ENCODE results near the gene KAT14.
"Not testable (repeated sequence)": the region's sequence is repeated elsewhere in the genome, so short reads cannot be mapped to it uniquely, and the experiment has no call there.

KAT14 gene

DNA sequence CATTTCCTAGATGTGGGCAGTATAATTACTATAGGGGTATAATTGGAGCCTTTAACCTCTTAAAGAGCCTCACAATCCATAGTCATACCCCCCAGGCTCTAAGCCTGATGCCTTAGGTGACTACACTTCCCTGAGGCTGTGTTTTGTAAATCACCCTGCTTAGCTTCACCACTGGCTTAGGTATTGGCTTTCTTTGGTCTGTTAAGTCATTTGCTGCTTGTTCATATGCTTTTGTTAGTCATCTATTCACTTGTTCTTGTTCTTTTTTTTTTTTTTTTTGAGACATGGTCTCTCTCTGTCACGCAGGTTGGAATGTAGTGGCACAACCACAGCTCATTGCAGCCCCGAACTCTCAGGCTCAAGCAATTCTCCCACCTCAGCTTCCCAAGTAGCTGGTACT, 26.7 kb downstream of the KAT14 start:
- DNase-seq (ENCODE audit: low spot score) = no peak

DNA sequence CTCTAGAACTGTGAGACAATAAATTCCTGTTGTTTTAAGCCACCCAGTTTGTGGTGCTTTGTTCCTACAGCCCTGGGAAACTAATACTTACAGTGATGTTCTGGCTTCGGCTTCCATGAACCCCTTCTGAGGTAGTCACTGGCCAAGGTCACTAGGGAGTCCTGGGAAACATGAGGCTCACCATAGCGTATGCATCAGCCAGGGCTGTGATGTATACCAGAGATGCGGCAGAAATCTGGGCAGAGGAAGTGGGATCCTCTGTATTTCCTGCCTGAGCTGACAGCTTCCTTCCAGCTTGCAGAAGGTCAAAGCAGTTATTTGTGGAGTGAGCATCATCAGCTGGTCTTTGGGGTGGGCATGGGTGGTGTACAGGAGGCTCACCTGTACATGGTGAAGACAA, 27.9 kb downstream of the KAT14 start:
- DNase-seq (ENCODE audit: low spot score) = no peak

DNA sequence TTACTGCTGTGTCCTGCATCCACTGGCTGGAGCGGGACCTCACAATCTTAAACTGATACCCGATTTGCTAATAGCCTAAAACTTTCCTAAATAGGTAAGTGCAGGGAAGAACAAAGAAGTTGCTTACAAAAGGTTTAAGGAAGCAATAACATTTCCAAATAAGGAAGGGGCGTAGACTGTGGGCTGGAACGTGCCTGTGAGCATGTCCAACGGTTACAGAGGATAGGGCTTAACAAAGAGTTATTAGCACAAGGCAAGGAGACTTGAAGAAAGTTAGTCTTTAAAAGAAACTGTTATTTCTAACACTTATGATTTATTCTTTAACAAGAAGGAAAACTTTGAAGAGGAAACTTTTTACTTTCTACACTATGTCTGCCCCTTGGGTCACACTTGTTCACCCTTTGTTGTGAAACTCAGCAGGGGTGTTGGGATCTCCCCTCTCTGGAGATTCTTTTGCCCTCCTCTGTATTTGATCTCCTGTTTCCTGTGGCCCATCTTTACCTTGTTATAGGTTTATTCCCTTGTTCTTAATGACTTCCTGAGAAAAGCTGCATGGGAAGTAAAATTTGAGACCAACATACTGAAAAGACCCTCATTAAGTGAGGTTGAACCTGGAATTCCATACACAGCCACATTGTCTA, 28.7 kb downstream of the KAT14 start:
- no peak for DNase-seq (ENCODE audit: low spot score)

DNA sequence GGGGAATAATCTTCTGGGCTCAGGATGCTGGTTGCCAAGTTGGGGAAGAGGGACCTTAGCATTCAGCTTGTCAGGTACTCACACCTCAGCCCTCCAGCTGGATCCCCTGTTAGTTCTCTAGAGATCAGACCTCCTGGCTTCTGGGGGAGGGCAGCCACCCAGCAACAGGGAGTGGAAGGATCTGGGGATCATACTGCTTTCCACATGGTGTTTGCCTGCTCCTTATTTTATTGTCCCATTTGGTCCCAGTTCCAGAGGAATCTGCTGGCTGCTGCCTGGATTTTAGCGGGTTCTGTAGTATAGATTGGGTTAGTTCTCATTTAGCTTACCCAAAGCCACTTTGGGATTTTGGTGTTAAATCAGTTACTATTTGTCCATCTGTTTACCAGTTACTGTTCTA, 29.3 kb downstream of the KAT14 start:
- no peak for DNase-seq (ENCODE audit: low spot score)

DNA sequence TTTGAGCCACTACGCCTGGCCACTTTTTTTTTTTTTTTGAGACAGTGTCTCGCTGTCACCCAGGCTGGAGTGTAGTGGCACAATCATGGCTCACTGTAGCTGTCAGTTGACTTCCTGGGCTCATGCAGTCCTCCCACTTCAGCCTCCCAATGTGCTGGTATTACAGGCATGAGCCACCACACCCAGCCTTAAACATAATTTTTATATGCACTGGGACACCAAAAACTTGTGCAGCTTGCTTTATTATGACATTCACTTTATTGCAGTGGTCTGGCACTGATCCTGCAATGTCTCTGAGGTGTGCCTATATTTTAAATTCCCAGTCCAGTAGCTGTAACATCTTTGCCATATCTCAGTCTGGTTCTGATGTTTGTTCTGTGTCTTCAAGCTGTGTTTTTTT, 34.7 kb downstream of the KAT14 start:
- no peak for DNase-seq (ENCODE audit: low spot score)

DNA sequence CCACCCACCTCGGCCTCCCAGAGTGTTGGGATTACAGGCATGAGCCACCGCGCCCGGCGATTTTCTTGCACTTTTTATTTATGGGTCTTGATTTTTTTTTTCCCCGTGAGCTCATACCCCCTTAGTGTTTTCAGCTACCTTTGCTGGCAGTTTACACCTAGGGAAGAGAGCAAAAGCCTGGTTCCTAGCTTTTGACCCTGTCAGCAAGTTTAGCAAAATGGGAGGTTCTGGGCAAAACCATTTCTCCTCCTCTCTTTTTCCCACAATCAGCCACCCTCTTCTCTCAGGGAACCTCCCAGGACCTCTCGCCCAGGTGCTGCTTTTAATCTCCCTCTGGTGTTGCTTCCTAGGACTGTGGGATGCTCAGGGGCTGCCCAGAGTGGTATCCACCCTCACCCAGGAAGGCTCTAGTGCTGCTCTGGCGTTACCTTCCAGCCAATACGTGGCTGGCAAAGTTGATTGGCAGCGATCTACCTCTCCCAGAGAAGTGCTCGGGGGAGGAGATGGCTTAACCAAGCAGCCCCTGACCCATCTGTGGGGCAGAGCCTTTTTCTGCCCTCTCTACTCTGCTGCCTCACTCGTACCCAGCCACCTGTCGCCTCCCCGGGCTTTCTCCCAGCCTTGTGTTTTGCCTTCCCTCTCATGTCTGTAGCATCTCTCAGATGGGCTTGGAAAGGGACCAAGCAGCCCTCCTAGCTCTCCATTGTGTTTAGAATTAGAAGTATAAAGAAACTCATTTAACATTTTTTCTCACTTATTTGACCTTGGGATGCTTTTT, 37.4 kb downstream of the KAT14 start:
- DNase-seq (ENCODE audit: low spot score) = no peak

DNA sequence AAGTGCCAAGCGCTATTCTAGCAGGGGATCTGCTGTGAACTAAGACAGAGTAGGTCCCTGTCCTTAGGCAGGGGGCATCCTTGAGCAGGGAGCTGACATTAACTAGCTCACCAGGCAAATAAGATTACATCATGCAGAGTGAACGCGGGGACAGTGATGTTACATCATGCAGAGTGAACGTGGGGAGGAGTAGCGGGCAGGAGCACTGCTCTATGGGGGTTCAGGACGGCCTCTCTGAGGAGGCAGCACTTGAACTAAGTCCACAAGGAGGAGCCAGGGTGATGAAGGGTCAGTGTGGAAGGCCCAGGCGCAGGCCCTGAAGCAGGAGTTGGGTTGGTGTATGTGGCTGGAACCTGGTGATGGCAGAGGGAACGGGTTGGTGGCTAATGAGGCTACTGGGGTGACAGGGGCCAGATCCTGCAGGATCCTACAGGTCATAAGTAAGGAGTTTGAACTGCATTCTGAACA, 38.7 kb downstream of the KAT14 start:
- DNase-seq (ENCODE audit: low spot score) = no peak

DNA sequence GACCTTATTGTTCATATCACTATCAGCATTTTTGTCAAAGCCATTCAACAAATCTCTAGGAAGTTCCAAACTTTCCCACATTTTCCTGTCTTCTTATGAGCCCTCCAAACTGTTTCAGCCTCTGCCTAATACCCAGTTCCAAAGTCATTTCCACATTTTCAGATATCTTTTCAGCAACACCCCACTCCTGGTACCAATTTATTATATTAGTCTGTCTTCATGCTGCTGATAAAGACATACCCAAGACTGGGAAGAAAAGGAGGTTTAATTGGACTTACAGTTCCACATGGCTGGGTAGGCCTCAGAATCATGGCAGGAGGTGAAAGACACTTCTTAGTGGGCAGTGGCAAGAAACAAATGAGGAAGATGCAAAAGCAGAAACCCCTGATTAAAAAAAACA, 42.7 kb downstream of the KAT14 start:
- DNase-seq (ENCODE audit: low spot score) = not testable (repeated sequence)

DNA sequence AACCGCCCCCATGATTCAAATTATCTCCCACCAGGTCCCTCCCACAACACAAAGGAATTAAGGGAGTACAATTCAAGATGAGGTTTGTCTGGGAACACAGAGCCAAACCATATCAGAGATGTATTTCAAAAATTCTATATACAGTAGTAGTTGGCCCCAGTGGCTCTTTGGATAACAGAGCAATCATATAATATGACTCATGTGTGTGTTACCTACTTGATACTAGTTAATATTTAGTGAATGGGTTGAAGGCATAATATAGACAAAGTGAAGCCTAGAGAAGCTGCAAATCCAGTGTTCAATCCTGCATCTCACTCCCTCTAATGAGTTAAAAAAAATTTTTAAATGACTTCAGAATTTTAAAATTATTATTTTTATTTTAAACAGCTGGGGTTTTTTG, 43.2 kb downstream of the KAT14 start:
- DNase-seq (ENCODE audit: low spot score) = no peak

DNA sequence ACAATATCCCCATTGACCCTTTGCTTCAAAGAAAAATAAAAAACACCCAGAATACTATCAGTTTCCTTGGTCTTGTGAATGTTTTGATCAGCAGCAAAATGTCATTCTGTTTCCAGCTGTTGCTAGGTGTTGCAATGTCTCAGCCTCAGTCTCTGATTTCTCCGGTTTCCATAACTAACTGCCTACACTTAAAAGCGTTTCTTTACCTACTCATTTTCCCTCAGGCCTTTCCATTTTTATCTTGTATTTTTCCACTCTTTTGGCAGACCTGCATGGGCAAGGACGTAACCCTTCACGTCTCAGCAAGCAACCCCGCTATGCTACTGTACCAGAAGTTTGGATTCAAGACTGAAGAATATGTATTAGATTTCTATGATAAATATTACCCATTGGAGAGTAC, 49.4 kb downstream of the KAT14 start:
- DNase-seq (ENCODE audit: low spot score) = no peak

DNA sequence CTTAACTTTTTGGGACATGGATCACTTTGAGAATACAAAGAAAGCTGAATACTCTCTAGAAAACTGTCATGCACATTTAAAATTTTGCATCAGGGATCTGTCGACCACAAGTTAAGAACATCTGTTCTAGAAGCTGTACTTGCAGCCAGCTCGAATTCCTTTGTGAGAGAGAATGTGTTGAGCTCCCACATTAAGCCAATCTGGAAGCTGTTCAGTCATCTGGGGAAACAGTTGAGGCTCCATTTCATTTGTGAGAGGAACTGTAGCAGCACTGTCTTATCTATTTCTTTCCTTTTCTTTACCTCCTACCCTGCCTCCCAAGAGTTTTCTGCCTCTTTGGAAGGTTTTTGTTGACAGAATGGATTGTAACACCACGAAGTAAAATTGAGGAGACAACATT, 50.8 kb downstream of the KAT14 start:
- no peak for DNase-seq (ENCODE audit: low spot score)

DNA sequence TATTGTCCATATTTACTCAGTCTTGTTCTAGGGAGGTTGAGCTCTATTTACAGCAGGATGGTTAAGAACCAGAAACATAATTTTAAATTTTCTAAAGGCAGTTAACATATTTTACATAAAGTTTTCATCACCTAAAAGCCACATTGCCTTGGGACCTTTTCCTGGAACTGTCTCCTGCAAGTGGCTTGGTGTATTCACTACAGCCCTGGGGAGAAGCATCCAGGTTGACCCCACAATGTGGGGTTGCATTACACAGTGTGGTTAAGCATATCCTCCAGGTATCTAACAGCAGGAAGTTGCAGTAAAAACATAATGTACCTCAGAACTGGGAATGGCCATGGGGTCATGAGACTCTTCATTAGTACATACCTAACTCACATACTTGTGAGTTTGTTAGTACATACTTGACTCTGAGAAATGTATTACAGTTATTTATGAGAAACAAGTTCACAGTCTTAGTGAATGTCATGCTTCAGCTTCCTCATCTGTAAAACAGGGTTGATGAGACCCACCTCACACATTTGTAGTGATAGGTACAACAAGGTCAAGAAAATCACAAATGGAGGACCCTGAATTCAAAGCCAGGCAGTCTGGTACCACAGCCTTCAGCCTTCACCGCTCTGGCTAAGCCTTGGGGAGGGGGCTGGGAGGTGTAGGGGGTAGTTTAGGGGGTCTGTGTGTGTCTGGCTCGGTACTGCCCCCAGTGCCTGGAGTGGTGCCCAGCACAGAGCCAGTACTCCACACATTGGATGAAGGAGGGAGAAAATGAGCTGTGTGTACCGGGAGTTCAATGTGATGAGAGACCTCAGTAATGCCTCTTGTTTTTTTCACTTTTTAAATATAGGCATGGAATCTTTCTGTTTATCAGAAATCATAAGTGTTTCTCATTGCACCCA, 52.9 kb downstream of the KAT14 start:
- no peak for DNase-seq (ENCODE audit: low spot score)

DNA sequence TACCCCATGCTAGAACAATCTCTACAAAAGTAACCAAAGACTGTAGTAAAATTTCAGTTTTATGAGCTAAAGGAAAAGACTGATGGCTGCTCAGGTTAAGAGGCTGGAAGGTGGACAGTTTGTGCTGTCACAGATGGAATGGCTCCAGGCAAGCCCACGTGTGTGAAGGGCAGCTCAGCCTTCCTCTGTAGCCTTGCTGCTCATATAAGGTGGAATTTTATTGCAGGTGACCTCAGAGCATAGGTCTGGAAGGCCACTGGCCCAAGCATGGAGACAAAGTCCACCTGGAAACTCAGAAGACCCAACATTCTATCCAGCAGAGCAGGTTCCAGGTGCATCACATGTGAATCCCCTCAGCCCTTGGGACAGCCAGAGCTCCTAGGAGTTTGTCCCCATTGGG, 53.6 kb downstream of the KAT14 start:
- DNase-seq (ENCODE audit: low spot score) = no peak

DNA sequence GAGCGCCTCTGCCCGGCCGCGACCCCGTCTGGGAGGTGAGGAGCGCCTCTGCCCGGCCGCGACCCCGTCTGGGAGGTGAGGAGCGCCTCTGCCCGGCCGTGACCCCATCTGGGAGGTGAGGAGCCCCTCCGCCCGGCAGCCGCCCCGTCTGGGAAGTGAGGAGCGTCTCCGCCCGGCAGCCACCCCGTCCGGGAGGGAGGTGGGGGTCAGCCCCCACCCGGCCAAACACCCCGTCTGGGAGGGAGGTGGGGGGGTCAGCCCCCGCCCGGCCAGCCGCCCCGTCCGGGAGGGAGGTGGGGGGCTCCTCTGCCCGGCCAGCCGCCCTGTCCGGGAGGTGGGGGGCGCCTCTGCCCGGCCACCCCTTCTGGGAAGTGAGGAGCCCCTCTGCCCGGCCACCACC, 56.8 kb downstream of the KAT14 start:
- DNase-seq (ENCODE audit: low spot score) = not testable (repeated sequence)

DNA sequence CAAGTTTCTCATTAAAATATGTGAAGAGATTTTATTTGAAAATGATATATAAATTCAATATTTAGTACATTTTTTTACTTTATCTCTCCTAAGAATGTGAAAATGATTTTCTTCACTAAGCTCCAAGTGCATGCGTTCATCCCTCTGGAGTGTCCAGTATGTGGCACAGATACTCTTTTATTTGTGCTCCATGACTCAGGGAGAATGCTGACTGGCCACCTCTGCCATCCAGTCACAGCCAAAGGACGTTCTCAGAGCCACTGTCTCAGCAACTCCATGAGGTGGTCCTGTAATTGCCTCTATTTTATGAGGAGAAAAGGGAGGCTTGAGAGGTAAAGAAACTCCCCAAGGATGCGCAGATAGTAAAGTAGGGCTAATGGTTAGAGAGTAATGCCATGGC, 58.3 kb downstream of the KAT14 start:
- no peak for DNase-seq (ENCODE audit: low spot score)

DNA sequence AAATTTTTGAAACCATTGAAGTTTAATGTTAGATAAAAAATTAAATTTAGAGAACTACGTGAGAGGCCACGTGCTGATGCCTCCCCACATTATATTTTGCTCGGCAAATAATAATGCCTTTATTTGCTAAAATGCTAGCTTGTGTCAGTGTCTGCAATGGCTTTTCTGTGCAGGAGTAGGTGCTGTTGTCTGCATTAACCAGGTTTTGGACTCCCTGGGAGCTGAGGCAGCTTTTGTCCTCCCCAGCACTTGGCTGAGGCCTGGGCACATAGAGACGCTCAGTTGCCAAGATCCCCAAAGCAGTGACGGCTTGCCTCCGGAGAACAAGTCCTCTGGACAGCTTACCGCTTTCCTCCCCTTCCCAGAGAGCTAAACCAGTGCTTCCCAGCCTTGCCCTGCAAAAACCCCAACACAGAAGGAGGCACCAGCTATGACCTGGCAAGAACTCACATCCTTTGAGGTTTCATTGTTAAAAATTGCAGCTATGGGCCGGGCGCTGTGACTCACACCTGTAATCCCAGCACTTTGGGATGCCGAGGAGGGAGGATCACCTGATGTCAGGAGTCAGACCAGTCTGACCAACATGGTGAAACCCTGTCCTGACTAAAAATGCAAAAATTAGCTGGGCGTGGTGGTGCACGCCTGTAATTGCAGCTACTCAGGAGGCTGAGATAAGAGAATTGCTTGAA, 59.9 kb downstream of the KAT14 start:
- DNase-seq (ENCODE audit: low spot score) = no peak

DNA sequence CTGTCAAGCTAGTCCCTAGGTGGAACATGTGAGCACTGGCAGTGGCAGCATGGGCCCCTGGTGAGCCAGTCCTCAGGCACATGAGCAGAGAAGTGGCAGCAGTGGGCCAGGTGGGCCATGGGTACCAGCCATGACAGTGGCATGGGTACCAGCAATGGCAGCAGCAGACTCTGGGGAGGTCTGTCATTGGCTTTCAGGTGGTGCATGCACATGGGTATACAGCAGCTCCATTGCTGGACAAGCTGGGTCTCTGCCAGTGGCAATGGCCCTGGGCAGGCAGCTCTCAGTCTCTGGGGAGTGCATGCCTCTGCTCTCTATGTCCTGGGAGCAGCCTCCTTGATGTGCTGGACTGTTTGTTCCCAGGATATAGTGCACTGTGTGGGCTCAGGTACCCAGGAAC, 65.3 kb downstream of the KAT14 start:
- DNase-seq (ENCODE audit: low spot score) = no peak

DNA sequence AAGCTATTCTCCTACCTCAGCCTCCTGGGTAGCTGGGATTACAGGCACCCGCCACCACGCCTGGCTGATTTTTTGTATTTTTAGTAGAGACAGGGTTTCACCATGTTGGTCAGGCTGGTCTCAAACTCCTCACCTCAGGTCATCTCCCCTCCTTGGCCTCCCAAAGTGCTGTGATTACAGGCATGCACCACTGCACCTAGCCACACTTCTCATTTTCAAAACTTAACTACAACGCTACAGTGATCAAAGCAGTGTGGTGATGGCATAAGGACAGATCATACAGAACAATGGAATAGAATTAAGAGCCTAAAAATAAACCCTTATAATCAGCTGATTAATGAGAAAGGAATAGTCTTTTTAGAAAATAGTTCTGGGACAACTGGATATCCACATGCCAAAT, 66.0 kb downstream of the KAT14 start:
- DNase-seq (ENCODE audit: low spot score) = not testable (repeated sequence)

DNA sequence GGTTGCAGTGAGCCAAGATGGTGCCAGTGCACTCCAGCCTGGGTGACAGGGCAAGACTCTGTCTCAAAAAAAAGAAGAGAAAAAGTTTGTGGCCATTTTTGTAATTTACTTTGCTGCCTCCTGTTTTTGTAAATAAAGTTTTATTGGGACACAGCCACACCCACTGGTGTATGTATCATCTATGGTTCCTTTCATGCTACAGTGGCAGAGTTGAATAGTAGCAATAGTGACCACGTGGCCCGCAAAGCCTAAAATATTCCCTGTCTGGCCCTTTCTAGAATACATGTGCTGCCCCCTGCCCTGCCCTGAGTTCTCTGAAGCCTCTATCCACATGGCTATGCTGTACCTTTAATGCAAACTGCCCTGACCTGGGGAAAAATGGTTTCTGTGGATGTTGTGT, 75.3 kb downstream of the KAT14 start:
- DNase-seq (ENCODE audit: low spot score) = no peak

DNA sequence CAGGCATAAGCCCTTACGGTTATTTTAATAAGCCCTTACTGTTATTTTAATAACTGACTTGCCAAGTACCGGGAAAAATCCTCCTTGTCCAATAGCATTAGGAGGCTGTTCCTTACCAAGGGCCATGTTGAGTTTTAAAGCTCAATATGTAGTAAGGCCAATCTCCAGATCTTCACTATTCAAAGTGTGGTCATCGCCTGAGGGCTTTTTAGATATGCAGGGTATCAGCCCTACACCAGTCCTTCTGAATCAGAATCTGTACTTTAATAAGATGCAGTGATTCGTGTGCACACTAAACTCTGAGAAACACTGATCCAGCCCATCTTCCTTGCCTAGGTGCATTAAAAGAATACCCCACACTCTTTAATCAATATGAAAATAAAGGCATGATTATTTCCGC, 77.9 kb downstream of the KAT14 start:
- DNase-seq (ENCODE audit: low spot score) = no peak

DNA sequence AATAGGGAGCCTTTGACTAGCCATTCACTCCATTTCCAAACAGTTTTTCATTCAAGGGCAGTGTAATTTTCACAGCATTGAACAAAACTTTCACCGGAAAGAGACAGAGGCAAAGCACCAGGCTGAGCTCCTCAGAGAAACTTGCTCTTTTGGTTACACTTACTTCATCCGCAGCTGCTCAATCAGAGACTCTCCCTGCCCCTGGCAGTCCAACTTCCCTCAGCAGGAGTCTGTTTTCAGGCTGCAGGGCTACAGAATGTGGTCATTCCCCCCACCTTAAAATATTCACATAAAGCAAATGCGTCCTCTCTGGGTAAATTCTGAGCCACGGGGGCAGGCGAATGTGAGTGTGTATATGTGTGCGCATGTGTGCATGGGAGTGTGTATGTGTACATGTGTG, 80.6 kb downstream of the KAT14 start:
- DNase-seq (ENCODE audit: low spot score) = no peak

DNA sequence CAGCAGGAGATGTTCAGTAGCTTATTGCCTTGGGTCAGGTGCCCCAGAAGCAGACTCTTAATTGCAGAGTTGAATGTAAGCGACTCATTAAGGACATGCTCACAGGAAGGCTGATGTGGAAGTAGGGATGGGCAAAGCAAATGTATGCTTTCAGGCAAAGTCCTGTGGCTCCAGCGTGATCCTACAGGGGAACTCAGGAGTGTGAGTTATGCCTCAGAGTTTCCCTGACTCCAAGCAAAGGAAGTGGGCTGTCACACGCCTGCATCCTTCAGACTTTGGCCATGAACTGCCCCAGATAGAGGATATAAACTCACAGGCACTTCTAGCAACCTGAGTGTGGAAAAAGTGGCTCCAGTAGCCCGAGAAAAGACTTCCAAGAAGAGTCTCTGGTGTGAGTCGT, 85.7 kb downstream of the KAT14 start:
- DNase-seq (ENCODE audit: low spot score) = no peak

All from left forelimb (tissue), 1 donor.